HepG2 (cell line): Measurements from ENCODE around the gene CDHR1.

Experiments
- CEBPB ChIP-seq: IDR thresholded peaks from 2 replicates; pipeline ENCODE4 v1.6.1; 2011; ENCODE audit warnings: low read depth, low read length, improper control_type of control experiment, borderline replicate concordance
- CHD2 ChIP-seq: IDR thresholded peaks from 2 replicates; pipeline ENCODE4 v1.6.1; 2011; ENCODE audit warnings: low read depth, low read length, improper control_type of control experiment
- CTCF ChIP-seq: sonication (generic); formaldehyde crosslinking; IDR thresholded peaks from 2 replicates; pipeline ENCODE4 v1.5.0; 2020; ENCODE audit warnings: mild to moderate bottlenecking, missing genetic modification reagents, moderate library complexity
- EZH2 ChIP-seq: conservative IDR thresholded peaks from 2 replicates; pipeline ENCODE4 v1.6.1; 2012; ENCODE audit warnings: mild to moderate bottlenecking, low read depth, low read length, moderate library complexity
- FOXJ3 ChIP-seq: sonication (generic); formaldehyde crosslinking; IDR thresholded peaks from 2 replicates; pipeline ENCODE4 v1.4.0; 2020; ENCODE audit warnings: missing genetic modification reagents, mild to moderate bottlenecking, borderline replicate concordance
- ISX ChIP-seq: sonication (generic); formaldehyde crosslinking; conservative IDR thresholded peaks from 2 replicates; pipeline ENCODE4 v1.5.0; 2020; ENCODE audit warnings: missing genetic modification reagents
- MAFF ChIP-seq: IDR thresholded peaks from 2 replicates; pipeline ENCODE4 v1.6.1; 2011; ENCODE audit warnings: low read depth, low read length, improper control_type of control experiment
- MAFK ChIP-seq, 2 experiments: IDR thresholded peaks in 1 of 2; conservative IDR thresholded peaks in 1 of 2; 2 replicates each; pipeline ENCODE4 v1.6.1; 2011; ENCODE audit warnings: improper control_type of control experiment in 2 of 2, low read length in 2 of 2
- MLX ChIP-seq: IDR thresholded peaks from 2 replicates; pipeline ENCODE4 v1.6.1; 2016
- POLR2A ChIP-seq, 2 experiments: IDR thresholded peaks; 2 replicates each; pipeline ENCODE4 v1.6.1; 2011; ENCODE audit warnings: low read depth in 2 of 2, low read length in 2 of 2, mild to moderate bottlenecking in 1 of 2, moderate library complexity in 1 of 2; ENCODE audit not compliant: insufficient read depth in 1 of 2
- ZBTB25 ChIP-seq: IDR thresholded peaks from 2 replicates; pipeline ENCODE4 v1.6.1; 2018; ENCODE audit warnings: missing genetic modification reagents
- ZNF232 ChIP-seq: sonication (generic); formaldehyde crosslinking; IDR thresholded peaks from 2 replicates; pipeline ENCODE4 v1.4.0; 2020; ENCODE audit warnings: missing genetic modification reagents, borderline replicate concordance

- TF ChIP-seq POLR2A (IDR thresholded peaks at IDR 0.05; ENCODE audit: insufficient read depth in 1 of 2, low read depth in 2 of 2, low read length in 2 of 2) (no peak), CHD2 (no peak), FOXJ3 (CRISPR knock-in tag) (no peak), ZNF232 (no peak), MLX (CRISPR knock-in tag) (no peak), MAFK (conservative IDR thresholded peaks at IDR 0.05 in 1 of 2, IDR thresholded peaks at IDR 0.05 in 1 of 2; ENCODE audit: low read length in 2 of 2) (no peak), CTCF (CRISPR knock-in tag) (no peak), ISX (CRISPR knock-in tag) (no peak), EZH2 (no peak), CEBPB (no peak), MAFF (no peak), ZBTB25 (CRISPR knock-in tag) (no peak)
These were observed 3.3 kb downstream of the CDHR1 start for GRCh38 chr10:84197643-84198042.
